ENCODE measurements around the gene DNAH8.
"Not testable (repeated sequence)": the region's sequence is repeated elsewhere in the genome, so short reads cannot be mapped to it uniquely, and the experiment has no call there.

The DNAH8 gene

GRCh38 chr6:38750968-38751615 is 36.0 kb downstream of the DNAH8 start:
- no peak for DNase-seq

DNA sequence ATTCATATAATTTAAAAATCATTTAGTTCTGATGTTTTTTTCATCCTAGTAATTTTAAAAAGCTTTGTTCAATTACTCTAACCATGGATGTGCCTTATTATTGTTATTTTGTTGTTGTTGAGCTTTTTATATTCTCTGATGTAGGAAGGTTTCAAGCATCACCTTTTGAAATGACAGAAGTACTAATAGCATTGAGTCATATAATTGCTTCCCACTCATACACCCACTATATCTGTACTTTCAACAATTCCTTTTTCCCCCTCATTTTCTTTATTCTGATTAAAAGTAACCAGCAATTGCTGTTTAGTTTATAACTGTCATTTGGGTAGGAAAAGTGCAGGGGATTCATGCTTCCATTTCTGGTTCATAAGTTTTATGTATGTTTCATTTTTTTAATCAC is 38.6 kb downstream of the DNAH8 start:
- DNase-seq = no peak

- DNase-seq = no peak
Observed at GRCh38 chr6:38755207-38755606, 40.1 kb downstream of the DNAH8 start.

- DNase-seq = no peak
Observed at GRCh38 chr6:38755874-38756273, 40.8 kb downstream of the DNAH8 start.

DNA sequence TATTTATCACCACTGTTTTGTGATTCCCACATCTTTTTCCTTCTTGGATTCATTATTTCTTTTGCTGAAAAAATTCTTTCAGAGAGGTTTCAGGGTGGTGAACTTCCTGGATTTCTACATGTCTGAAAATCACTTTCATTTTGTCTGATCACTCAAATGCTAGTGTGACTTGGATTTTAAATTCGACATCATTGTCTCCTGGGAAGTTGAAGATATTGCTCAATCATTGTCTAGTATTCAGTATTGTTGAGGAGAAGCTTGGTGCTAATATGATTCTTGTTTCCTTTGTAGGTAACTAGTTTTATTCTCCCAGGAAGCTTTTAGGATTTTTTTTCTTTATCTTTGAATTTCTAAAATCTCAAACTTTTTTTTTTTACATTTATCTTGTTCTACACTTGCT is 45.0 kb downstream of the DNAH8 start:
- DNase-seq = no peak

DNA sequence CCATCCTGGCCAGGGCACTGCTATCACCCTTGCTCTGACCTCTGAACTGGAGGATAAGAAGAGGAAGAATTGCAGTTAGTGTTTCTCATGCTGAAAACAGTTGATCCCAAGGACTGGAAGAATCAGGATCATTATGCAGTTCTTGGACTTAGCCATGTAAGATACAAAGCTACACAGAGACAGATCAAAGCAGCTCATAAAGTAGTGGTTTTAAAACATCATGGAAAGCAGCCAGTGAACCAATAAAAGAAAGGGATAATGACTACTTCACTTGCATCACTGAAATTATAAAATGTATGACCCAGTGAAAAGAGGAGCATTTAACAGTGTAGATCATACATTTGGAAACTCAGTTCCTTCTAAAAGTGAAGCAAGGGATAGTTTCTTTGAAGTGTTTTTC is 47.7 kb downstream of the DNAH8 start:
- DNase-seq = no peak

- no peak for DNase-seq
Observed at GRCh38 chr6:38767560-38767959, 52.4 kb downstream of the DNAH8 start.

GRCh38 chr6:38773338-38773737 is 58.2 kb downstream of the DNAH8 start:
- DNase-seq = no peak

- no peak for DNase-seq
Observed at GRCh38 chr6:38774929-38775707, 60.0 kb downstream of the DNAH8 start.

DNA sequence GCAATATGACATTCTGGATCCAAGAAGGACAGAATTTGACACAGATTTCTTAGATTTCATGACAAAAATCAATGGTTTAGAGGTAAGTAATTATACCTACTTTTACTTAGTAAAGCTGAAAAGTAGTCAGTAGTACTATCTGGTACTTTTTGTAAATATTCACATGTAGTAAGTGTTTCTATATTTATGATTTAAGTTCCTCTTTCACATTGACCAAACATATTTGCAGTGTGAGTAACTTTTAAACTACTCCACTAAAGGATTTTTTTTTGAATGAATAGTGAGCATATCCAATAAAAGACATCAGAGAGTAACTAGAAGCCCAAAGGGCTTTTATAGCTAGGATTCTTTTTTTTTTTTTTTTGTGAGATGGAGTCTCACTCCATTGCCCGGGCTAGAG is 60.8 kb downstream of the DNAH8 start:
- DNase-seq = no peak

DNA sequence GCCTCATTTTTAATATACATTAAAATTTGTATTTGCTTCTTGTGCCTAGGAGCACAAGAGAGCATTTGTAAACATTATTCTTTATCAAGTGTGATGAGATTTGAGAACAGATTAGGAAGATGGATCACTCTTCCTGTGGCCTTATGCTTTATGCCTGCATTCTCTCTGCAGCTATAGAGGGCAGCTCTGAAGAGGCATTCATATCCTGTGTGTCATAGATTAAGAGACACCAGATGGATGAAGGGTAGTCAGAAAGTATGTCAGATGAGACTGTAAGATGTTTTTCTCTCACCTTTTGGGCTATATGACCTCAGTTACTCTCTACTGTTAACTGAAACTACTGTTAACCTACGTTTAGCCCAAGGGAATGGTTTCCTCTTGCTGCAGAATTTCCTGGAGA is 61.4 kb downstream of the DNAH8 start:
- DNase-seq = no peak

DNA sequence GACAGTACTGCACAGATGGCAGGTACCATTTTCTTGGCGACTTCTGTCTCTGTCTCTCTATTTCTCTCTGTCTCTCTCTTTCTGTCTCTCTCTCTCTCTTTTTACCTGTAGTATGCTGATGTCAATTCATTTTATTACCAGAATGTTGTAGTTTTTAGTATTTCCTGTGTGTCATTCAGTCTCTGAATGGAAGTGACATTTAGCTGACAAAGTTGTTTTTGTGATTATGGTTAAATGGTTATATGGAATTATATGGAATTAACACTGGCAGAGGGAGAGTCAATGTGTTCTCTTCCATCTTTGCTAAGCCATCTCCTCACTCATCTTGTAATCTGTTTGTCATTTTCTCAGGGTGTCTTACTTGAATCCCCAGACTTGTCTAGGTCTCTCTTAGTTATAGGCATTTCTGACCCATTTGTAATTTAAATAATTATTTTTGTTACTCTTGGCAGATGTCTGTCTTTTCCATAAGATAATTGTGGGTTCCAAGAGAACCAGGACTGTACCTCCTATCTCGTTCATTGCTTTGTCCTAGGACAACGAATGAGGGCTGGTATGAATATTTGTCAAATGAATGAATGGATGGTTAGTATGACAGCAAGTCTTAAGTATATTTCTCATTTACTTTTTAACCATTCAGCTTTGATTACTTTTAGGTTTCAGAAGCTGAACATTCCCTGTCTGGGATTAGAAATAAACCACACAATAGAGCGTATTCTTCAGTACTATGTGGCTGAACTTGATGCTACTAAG is 64.4 kb downstream of the DNAH8 start:
- no peak for DNase-seq

GRCh38 chr6:38782616-38783015 is 67.5 kb downstream of the DNAH8 start:
- no peak for DNase-seq

DNA sequence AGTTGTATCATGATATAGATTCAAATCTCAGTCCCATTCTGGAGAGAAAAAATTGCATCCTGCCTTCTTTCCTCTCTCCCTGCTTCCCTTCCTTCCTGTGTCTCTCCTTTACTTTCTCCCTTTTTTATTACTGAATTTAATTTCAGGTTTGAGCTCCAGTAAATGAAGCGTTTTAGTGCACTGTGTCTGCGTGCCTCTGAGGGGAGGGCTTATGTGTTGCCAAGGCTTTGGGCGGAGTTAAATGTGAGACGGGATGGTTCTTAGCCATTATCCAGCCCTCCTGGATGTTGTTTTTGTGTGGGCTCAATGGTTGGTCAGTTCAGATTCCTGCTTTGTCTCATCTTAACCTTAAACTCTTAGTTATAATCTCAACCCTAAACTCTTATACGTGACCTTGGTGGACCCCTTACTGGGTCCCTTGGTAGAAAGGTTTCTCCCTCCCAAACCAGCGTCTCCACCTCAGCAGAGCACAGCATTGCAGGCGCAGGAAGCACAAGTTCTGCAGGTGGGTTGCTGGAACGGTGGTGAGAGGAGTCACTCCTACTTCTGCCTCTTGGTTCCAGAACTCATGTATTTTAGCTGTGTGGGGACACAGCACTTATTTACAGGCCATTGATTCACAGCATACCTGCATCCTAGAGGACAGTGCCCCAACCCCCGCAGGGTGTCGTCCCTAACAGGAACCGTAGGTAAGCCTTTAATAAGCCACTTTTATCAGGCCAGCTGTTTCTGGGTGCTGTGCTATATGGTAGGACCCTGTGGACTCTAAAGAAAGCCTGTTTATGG is 68.5 kb downstream of the DNAH8 start:
- DNase-seq = no peak

- no peak for DNase-seq
Observed at GRCh38 chr6:38784506-38785235, 69.6 kb downstream of the DNAH8 start.

DNA sequence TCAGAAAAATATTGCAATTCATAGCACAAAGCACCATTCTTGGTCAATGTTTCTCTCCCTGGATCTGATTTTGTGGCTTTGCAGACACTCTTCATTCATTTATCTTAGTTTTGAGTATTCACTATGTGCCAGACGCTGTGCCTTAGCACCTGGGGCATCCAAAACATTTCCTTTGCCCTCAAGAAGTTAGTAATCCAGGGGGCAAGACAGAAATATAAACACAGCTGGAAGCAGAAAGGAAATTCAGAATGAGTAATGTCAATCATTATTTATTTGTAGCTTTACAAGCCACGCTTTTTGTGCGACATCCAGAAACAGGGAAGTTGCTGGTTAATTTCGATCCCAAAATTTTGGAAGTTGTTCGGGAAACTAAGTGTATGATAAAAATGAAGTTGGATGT is 71.4 kb downstream of the DNAH8 start:
- no peak for DNase-seq

DNA sequence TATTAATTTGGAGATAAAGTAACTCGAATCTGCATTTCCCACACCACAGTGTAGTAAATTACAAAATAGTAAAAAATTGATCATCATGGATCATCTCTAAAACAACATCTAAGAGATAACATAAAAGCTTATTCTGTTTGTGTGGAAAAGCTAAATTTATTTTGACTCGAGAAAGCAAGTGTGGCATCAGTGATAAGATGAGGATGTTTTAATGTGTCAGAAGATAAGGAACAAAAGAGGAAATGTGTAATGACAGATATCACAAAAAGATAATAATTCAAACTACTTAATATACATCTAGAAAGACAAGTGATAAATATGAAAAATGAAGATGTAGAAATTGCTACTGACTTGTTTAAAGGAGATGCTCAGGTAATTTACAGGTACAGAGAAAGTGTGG is 74.1 kb downstream of the DNAH8 start:
- no peak for DNase-seq

GRCh38 chr6:38792356-38792755 is 77.2 kb downstream of the DNAH8 start:
- DNase-seq = no peak

DNA sequence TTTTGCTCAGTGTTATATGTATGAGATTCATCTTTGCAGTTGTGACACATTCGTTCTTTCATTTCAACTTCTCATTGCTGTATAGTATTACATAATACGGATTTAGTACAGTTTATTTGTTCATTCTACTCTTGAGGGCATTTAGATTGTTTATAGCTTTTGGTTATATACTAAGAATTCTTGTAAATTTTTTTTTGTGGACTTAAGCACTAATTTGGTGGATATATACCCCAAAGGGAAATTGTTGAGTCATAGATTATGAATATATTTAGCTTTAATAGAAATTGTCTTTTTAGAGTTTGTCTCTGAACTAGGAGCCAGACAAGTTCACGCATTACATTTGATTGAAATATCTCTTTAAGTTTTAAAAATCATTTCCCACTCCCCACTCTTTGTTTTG is 79.6 kb downstream of the DNAH8 start:
- DNase-seq = no peak

DNA sequence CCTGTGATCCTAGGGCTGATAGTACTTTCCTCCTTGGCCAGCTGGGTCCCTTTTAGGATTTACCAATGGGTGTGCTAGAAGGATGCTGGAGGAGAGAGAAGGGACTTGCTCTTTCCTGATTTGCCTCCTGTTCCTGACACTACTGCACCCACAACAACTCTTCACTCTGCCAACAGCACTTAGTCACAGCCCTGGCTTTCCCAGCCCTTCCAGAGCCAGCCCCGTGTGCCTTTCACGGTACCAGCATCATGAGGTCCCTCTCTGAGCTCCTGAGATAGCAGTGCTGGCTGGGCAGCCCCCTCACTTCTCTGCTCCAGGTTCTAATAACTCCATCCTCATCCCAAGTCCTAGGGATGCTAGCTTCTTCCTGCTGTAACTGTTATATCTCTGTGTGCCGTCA is 80.9 kb downstream of the DNAH8 start:
- DNase-seq = no peak

DNA sequence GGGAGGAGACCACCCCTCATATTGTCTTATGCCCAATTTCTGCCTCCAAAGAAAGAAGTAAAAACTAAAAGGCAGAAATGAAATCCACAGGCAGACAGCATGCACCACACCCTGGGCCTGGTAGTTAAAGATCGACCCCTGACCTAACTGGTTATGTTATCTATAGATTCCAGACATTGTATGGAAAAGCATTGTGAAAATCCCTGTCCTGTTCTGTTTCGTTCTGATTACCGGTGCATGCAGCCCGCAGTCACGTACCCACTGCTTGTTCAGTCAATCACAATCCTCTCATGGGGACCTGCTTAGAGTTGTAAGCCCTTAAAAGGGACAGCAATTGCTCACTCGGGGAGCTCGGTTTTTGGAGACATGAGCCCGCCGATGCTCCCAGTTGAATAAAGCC is 81.3 kb downstream of the DNAH8 start:
- DNase-seq = not testable (repeated sequence)

DNA sequence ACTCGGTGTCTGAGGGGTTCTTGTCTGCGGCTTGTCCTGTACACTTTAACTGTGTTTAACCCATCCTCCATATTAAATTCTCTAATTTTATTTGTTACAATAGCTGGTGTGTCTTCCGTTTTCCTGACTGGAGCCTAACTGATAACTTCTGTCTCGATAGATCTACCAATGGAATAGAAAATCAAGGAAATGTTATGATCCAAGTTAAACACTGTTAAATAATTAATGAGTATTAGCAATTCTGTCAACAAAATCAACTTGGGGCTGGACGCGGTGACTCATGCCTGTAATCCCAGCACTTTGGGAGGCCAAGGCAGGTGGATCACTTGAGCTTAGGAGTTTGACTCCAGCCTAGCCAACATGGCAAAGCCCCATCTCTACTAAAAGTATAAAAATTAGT is 81.7 kb downstream of the DNAH8 start:
- no peak for DNase-seq

GRCh38 chr6:38797391-38797790 is 82.3 kb downstream of the DNAH8 start:
- DNase-seq = no peak

Data from NCI-H1417 treated with DMSO at 0.1 percent for 48 hours (cell line).